H4 (cell line): ENCODE results near the gene ZBTB12. TPM values are rescaled to one million over a fixed set of nuclear protein-coding genes. Genes with fewer than 3 reads are reported as not detected.

Source experiments
- DNase-seq: peaks from one replicate; pipeline ENCODE4 v3.0.0-alpha.2; 2015; ENCODE audit warnings: low spot score
- total RNA-seq: library from RNA; depleted of rRNA; stranded (reverse); fragments of >200 nt; shearing (Covaris generic); gene quantifications from 2 replicates; pipeline ENCODE4 v1.2.3, GENCODE V29; 2014

Gene ZBTB12
- total RNA-seq, 1 experiment from 2014 or later, result 0.70 TPM

DNA sequence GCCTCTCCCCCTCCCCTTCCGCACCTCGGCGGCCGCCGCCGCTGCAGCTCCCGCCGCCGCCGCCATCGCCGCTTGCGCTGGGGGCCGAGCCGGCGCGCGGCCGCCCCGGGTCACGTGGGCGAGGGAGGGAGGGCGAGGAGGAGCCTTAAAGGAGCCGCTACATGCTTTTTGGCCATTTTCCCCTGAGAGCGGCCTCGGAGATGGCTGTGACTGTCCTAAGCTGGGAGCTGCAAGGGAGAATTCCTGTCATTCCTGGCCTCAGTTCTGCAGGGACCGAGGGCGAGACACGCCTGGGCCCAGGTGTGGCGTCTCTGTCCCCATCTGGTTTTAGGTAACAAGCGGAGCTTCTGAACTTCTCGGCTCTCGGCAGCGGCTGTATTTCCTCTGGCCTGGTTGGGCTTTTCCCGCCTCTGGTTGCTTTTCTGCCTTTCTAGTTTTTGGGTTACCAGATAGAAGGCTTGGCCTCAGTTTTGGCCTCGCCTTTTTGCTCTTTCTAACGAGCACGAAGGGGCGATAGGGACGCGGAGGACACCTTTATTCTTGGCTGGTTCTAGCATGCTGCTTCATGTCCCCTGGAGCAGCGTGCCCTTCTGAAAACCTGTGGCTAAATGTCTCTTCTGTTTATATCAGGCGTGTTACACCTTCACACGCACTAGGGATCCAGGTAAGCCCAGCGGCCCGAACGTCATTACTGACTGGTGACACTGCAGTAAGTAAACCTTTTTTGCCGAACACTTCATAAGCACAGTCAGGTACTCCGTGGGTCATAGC is 4.1 kb downstream of the ZBTB12 start, which contains the start of gene EHMT2:
TSS of gene EHMT2 (minus strand) at position 87 of the 771 bp plus-strand sequence. CDS start at position 66, 21 bp downstream.
- DNase-seq, result peak; percentile 75

DNA sequence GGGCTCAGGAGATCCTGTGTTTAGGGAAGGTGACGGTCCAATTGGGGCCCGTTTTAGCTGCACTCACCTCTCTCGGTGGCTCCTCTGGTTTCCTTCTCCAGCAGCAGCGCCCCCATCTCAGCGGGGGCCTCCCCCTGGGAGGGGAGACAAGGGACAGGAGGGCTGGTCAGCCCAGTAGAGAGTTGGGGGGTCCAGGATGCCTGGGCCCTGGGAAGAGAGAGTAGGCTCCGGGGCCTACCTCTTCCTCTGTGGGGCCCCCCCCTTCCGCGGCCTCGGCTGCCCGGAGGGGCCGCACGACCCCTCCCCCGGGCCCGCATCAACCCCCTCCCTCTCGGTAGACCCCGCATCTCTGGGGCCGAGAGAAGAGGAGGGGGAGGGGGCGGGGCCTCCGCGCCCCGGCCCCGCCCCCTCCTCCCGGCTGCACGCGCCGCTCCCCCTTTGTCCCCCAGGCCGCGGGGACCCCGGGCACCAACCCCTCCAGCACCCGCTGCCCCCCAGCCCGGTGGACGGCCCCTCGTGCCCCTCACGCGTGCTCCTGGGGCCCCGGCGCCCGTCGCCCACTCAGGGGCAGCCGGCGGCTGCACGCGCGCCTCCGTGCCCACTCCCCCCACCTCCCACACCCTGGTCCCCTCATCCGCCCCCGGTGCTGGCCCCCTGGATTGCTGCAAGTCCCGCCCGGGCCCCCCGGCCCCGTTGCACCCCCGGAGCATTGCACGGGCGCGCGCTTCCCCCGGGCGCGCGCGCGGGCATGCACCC is 4.9 kb downstream of the ZBTB12 start:
- DNase-seq, result no peak

DNA sequence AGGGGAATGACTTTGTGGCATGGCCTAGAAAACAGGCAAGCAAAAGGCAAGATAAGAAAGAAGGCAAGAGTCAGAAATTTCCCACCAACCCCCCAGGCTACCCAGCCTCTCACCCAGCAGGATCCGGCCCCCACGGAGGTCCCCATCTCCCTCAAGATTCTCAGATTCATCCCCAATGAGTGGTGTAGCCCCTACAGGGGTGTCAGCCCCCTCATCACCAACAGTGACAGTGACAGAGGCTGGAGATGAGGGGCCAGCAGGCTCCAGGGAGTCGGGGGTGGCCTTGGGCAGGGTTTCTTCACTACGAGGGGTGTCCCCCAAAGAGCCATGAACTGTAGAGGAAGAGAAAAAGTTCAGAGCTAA is 5.4 kb downstream of the ZBTB12 start:
- DNase-seq, result no peak

- no peak for DNase-seq
These were observed 9.1 kb downstream of the ZBTB12 start for GRCh38 chr6:31892821-31893220.

DNA sequence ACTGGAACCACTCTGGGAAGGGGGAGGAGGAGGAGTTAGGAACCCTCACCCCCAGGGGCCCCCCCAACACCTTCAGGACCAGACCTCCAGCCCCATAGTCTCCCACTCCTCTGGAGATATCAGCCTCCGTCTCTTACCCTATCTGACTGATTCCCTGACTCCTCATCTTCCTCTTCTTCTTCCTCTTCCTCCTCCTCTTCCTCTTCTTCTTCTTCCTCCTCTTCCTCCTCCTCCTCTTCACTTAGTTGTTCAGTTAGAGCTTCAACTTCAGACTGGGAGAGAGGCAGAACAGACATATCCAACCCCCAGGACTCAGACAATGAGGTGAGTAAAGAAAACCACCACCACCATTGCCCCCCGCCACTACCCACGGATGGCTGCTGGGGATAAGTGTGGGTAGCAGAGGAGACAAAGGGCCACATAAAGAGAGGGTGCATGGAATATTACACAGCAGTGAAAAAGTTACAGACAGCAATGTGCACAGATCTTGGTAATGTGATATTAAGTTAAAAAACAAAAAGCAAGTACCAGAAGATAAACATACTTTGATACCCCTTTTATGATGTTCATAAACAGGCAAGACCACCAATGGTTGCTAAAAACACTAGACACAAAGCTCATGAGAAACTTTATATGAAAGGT is 12.4 kb downstream of the ZBTB12 start:
- no peak for DNase-seq

DNA sequence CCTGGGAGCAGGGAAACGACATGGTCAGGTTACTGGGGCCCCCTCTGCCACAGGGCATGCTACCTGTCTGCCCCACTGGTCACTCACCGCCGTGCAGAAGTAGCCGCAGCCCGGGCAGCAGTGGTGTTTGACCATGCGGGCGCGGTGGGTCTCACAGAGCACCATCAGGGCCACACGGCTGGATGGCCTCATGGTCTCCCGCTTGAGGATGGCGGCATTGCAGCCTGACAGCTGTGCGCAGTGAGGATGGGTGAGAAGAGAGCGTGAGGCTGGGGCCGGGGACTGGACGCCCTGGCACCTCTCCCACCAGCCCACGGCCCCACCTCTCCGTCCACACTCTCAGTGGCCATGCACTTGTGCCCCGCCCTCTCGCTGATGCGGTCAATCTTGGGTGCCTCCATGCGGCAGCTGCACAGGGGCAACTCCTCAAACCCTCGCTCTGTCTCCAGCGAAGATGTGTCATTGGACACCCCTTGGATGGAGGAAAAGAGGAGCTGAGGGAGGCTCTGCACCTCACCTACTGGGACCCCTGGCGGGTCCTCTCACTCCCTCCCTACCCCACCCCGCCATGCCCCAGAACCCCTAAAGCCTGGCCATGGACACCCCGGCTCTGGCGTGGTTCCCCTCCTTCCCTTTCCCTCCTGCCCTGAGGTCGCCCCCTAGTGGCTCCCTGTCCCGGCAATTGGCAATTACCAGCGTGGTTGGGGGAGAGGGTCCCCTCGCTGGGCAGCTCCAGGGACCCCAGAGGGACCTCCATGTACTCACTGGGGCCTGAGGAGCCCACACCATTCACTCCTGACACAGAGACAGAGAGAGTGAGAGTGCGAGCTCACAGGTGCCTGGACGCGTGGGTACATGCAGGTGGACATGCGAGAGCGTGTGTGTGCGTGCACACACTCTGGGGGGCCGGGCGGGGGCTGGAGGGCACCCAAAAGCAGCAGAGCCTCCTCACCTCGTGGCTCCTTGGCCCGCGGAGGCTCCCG is 13.3 kb downstream of the ZBTB12 start:
- no peak for DNase-seq

DNA sequence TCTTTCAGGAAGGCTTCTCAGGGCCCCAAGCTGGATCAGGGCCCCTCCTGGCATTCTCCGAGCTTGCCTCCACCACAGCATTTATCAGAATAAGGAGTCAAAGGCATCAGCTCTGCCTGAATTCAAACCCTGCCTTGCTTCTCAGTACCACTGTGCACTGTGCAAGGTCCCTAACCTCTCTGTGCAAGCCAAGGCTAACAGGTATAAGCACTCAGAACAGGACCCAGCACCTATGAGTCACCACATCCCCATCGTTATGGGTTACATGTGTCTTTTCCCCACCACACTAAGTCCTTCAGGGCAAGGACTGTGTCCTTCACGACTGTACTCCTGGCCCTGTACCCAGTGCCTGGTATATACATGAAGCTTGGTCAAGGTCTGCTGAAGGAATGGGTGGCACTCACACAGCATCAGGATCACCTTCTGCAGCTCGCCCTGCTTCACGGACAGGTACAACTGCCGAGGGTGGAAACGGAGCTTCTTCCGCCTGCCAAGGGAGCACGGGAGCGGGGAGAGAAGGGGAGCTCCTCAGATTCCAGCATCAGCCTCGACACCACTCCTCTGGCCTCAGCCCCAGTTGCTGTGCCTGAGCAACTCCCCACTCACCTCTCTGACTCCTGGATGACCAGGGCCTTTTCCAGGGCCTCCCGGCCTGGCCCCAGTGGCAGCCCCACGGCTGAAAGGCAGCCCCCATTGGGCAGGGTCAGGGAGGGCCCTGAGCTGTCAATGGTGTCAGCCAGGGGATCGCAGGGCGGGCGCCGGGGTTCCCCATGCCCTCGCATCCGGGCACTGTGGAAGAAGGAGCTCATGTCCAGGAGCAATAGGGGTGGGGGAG is 14.5 kb downstream of the ZBTB12 start:
- no peak for DNase-seq

DNA sequence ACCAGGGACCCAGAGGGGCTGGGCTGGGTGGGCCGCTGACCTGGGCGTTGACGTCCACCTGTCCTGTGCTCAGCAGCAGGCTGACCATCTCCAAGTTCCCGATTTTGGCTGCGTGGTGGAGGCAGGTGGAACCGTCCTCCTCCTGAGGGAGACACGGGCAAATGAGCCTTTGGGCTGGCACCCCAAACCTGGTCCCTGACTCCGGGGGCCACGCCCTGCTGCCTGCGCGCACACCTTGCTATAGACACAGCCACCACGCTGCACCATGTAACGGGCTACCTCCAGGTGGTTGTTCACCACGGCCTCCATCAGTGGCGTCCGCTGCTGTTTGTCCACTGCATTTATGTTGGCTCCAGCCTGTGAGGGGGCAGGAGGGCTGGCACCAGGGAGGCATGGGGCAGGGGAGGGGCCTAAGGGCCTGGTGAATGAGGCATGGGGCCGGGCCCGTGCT is 15.3 kb downstream of the ZBTB12 start:
- DNase-seq, result no peak

GRCh38 chr6:31884528-31885035 is 17.3 kb downstream of the ZBTB12 start:
- DNase-seq, result no peak

DNA sequence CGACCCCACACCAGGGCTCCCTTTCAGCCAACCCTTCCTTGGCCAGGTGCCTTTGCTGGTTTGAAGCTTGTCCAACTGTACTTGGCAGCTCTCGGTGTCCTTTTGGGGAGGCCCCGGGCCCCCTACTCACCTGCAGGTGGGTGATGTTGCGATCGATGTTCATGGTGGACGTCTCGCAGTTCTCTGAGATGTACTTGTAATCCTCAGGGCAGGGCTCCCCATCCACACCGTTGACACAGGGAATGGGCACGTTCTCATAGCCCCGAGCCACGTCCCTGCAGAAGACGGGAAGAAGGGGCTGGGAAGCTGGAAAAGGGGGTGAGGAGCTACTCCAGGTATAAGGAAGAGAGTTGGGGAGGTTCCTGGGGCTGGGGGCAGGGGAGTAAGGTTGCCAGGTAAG is 18.2 kb downstream of the ZBTB12 start:
- no peak for DNase-seq

GRCh38 chr6:31882344-31882743 is 19.5 kb downstream of the ZBTB12 start:
- no peak for DNase-seq

DNA sequence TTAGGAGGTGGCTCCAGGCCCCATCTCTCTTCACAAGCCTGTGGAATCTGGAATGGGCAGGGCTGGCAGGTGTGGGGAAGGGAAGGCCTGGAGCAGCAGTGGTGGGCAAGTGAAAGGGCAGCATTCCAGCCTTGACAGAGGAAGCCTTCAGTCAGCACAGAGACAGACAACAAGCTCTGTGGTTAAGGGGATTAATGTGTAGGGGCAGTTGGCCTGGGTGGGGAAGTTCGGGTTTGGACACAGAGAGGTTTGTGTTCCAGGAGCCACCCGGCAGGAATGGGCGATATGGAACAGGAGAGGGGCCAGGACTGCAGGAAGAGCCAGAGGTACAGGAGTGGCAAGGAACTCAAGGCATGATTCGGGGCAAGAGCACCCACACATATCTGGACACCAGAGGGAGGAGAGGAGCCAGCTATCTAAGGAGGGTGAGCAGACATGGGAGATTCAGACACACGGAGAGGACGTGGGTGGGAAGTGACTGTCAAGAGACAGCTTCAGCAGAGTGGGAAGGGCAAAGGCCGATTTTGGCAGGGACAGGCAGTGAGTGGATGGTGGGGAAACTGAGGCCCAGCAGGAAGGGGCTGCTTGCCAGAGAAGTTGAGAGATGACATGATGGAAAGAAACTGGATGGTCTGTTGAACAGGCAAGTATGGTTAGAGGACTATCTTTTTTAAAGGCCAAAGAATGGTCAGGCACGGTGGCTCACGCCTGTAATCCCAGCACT is 20.6 kb downstream of the ZBTB12 start:
- no peak for DNase-seq

GRCh38 chr6:31880616-31881015 is 21.3 kb downstream of the ZBTB12 start:
- DNase-seq, result no peak

DNA sequence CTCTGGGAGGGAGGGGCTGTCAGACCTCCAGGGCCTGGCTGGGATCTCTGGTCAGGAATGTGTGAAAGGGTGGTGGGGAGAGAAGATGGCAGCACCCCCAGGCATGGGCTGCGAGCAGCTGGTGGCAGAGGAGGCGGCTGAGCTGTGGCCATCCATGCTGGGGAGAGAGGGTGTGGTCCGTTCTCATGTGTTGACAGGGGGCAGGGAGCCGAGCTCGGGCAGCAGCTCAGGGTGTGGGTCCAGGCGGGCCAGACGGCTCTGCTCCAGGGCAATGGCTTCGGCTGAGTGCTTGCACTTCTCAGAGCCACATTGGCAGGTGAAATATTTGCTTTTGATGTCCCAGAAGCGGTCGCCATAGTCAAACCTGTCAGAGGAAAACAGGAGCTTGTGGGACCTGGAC is 22.0 kb downstream of the ZBTB12 start:
- no peak for DNase-seq

DNA sequence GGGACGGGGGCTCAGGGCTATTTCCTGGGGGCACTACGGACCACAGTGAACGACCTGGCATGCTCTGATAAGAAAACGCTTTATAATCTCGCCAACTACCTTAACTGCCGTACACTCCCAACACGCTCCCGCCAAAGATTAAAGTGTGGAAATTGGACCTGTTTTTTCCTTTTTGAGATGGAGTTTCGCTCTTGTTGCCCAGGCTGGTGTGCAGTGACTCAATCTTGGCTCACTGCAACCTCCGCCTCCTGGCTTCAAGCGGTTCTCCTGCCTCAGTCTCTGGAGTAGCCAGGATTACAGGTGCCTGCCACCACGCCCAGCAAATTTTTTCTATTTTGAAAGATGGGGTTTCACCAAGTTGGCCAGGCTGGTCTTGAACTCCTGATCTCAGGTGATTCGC is 22.7 kb downstream of the ZBTB12 start:
- no peak for DNase-seq

DNA sequence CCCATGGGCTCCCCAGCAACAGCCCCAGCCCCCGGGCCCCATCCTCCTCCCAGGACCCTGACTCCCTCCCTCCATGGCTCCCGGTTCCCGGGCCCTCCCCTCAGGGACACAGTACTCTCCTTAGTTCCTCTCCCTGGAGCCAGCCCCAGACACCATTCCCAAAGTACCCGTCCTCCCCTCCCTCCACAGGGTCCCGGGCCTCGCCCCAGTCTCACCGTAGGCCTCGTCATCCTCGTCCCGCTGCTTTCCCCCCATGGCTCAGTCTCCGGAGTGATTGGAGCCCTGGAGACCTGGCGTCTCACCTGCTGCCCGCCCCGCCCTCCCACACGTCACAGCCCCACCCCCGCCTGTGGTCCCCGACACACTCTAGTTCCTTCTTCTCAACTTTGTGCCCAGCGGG is 23.2 kb downstream of the ZBTB12 start, which contains the start of gene SLC44A4:
TSS of gene SLC44A4 (minus strand) at position 272 of the 400 bp plus-strand sequence. CDS start at position 255, 17 bp downstream.
- no peak for DNase-seq

DNA sequence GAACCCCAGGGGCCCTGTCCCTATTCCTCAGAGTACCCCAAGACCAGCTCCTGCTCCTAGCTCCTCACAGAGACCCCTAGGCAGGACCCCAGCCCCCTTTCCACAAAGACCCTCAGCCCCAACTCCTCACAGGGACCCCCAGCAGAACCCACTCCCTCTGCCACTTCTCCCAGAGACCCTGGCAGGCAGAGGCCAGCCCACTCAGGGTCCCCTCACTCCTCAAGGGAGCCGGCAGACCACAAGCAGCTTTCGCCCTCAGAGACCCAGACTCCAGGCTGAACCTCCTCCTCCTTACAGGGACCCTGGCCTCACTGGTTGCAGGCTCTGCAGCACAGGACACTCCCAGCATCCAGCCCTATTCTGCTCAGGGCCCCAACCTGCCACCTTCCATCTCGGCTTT is 23.7 kb downstream of the ZBTB12 start:
- DNase-seq, result no peak

DNA sequence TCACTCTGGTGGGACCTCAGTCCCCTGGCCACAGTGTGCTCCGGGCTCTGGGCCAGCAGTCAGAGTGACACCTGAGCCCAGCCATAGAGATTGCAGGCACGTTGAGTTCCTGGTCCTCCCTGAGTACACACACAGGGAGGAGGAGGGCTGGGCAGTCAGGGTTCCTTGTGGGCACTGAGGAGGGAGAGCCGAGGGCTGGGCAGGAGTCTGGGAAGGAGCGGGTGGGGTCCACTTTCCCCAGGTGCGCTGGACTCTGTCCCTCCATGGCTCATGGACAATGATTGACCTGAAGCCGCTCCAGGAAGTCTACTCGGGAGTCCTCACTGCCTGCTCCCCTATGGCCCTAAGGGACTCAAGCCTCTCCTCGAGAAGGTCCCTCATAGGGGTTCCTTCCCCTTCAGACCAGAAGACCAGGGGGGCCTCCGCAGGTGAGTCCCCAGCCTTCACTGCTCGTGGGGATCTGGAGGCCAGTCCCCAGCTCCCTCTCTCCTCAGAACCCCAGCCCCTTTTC is 24.2 kb downstream of the ZBTB12 start:
- DNase-seq, result no peak

DNA sequence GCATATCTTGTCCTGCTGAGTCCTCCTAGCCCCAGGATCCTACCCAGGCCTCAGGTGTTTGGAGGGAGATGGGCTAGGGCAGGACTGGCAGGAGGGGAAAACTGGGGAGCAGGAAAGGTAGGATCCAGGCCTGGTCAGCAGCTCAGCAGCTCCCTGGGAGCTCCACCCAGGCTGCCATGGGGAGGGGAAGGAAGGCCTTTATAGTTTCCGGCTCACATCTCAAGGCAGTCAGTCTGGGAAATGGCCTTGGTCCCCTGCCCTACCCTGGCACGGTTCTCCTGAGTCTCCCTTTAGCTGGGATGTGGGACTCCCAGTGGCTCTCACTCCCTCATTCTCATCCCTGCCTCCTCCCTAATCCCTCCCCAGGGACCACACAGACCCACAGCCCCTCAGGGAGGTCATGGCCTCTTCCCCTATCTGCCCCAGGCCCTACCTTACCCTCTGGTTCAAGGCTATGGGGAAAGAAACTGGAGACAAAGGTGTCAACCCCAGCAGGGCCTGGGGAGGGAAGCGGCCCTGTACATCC is 24.7 kb downstream of the ZBTB12 start:
- no peak for DNase-seq
